ENCODE data around the gene EPHA3.

EPHA3 gene

DNA sequence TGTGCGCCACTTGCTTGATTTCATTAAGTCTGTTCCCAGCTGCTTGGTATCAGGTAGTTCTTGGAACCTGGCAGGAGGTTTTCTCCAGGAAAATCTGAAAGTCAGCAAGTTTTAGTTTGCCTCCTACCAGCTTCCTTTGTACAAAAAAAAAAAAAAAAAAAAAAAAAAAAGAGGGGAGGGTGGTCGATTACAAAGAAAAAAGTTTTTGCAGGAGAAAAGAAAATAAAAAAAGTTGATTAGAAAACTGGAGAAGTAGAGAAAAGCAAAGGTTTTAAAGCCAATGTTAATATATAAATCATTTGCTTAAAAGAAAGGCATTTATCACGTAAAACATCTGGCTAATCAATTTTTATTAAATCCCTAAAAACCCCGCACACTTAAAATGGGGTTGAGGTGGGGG is 5.9 kb downstream of the EPHA3 start:
- no peak overlapping the region for H3K27ac ChIP-seq (replicated peaks)

DNA sequence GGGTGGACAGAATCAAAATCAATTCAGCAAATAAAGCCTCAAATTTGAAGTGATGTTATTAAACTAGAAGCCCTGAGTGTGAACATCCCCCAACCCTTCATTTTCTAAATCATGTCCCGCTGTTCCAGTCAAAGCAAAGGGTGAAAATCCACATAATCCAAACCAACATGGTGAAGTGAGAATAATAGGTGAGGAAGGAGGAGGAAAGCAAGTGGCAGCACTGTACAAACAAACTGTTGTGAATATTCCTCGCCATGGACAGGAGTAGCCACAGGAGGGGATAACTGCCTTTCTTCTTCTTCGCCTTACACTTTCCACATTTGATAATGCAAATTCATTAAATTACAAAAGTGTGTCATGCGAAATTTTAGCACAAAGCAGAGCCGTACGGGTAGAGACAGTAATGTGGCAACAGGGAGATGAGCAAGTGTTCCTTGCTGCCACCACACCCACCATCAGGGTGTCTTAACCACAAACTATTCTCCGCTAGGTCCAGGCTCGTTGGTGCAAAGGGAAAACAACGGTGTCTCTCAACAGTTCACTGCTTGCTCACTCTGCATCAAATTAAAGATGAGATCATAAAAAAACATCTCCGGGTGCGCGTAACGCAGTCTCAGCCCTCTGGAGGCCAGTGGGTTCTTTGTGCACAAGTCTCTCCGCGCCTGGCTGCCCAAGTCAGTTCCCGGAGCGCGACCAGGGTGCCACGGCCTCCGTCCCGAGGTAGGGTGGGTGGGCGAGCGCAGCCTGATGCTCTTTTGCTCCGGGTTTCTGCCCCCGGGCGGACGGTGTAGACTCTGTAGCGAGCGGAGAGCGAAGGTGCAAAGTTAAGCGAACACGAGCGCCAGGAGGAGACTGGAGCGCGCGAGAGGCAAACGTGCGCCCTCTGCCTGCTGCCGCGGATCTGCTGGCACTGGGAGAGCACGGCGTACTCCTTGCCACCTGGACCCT is 6.7 kb downstream of the EPHA3 start:
- peaks cover 5% of the 10 kb centered on the region for H3K27me3 ChIP-seq (ENCODE audit: insufficient read depth, poor library complexity, severe bottlenecking)
- no peak for DNase-seq (ENCODE audit: low read depth in 1 of 2, low spot score in 1 of 2)
- H3K27ac ChIP-seq (replicated peaks) = no peak overlapping the region
- TF ChIP-seq, protein P1, sequence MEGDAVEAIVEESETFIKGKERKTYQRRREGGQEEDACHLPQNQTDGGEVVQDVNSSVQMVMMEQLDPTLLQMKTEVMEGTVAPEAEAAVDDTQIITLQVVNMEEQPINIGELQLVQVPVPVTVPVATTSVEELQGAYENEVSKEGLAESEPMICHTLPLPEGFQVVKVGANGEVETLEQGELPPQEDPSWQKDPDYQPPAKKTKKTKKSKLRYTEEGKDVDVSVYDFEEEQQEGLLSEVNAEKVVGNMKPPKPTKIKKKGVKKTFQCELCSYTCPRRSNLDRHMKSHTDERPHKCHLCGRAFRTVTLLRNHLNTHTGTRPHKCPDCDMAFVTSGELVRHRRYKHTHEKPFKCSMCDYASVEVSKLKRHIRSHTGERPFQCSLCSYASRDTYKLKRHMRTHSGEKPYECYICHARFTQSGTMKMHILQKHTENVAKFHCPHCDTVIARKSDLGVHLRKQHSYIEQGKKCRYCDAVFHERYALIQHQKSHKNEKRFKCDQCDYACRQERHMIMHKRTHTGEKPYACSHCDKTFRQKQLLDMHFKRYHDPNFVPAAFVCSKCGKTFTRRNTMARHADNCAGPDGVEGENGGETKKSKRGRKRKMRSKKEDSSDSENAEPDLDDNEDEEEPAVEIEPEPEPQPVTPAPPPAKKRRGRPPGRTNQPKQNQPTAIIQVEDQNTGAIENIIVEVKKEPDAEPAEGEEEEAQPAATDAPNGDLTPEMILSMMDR (IDR thresholded peaks at IDR 0.05; ENCODE audit: insufficient read depth, low read length) = peak; percentile 29
- no peak for TF ChIP-seq GABPA (IDR thresholded peaks at IDR 0.05; ENCODE audit: low read depth)
- no peak overlapping the region for H3K4me3 ChIP-seq (replicated peaks; ENCODE audit: insufficient read depth, low read length)

More for the DNA sequence above, 5.9 kb downstream of the EPHA3 start:
- DNase-seq (ENCODE audit: low read depth in 1 of 2, low spot score in 1 of 2) = no peak
- H3K27me3 ChIP-seq (ENCODE audit: insufficient read depth, poor library complexity, severe bottlenecking) = peaks cover 5% of the 10 kb centered on the region
- no peak overlapping the region for H3K4me3 ChIP-seq (replicated peaks; ENCODE audit: insufficient read depth, low read length)
- TF ChIP-seq SPI1 (IDR thresholded peaks at IDR 0.05; ENCODE audit: borderline replicate concordance, low read depth) (no peak), POLR2AphosphoS5 (IDR thresholded peaks at IDR 0.05; ENCODE audit: low read depth) (no peak), GABPA (IDR thresholded peaks at IDR 0.05; ENCODE audit: low read depth) (no peak)
- TF ChIP-seq, protein P2, sequence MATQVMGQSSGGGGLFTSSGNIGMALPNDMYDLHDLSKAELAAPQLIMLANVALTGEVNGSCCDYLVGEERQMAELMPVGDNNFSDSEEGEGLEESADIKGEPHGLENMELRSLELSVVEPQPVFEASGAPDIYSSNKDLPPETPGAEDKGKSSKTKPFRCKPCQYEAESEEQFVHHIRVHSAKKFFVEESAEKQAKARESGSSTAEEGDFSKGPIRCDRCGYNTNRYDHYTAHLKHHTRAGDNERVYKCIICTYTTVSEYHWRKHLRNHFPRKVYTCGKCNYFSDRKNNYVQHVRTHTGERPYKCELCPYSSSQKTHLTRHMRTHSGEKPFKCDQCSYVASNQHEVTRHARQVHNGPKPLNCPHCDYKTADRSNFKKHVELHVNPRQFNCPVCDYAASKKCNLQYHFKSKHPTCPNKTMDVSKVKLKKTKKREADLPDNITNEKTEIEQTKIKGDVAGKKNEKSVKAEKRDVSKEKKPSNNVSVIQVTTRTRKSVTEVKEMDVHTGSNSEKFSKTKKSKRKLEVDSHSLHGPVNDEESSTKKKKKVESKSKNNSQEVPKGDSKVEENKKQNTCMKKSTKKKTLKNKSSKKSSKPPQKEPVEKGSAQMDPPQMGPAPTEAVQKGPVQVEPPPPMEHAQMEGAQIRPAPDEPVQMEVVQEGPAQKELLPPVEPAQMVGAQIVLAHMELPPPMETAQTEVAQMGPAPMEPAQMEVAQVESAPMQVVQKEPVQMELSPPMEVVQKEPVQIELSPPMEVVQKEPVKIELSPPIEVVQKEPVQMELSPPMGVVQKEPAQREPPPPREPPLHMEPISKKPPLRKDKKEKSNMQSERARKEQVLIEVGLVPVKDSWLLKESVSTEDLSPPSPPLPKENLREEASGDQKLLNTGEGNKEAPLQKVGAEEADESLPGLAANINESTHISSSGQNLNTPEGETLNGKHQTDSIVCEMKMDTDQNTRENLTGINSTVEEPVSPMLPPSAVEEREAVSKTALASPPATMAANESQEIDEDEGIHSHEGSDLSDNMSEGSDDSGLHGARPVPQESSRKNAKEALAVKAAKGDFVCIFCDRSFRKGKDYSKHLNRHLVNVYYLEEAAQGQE (IDR thresholded peaks at IDR 0.05; ENCODE audit: insufficient replicate concordance, low read depth) = no peak
- TF ChIP-seq, protein P1 (IDR thresholded peaks at IDR 0.05; ENCODE audit: insufficient read depth, low read length) = no peak

DNA sequence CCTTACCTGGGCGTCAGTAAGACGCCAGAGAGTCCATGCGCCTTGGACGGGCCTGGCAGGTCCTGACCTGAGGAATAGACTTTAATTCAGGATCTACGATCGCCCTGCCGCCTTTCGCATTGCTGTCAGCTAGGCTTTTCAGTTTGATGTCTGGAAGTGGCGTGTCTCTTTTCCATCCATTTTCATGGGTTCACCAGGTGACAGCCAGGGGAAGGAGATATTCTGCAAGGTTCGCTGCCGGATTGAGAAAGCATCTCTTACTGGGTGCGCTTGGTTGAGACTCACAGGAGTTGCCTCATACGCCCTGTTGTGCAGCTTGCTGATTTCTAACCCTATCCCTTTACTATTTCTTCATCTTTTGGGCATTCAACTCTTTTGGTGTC is 7.4 kb downstream of the EPHA3 start:
- peaks cover 5% of the 10 kb centered on the region for H3K27me3 ChIP-seq (ENCODE audit: insufficient read depth, poor library complexity, severe bottlenecking)
- no peak overlapping the region for H3K27ac ChIP-seq (replicated peaks)
- DNase-seq (ENCODE audit: low read depth in 1 of 2, low spot score in 1 of 2) = no peak
- H3K4me3 ChIP-seq (replicated peaks; ENCODE audit: insufficient read depth, low read length) = no peak overlapping the region
- TF ChIP-seq, protein P2 (IDR thresholded peaks at IDR 0.05; ENCODE audit: insufficient replicate concordance, low read depth) = no peak
- TF ChIP-seq SPI1 (IDR thresholded peaks at IDR 0.05; ENCODE audit: borderline replicate concordance, low read depth) = no peak
- no peak for TF ChIP-seq GABPA (IDR thresholded peaks at IDR 0.05; ENCODE audit: low read depth)
- TF ChIP-seq POLR2AphosphoS5 (IDR thresholded peaks at IDR 0.05; ENCODE audit: low read depth) = no peak
- TF ChIP-seq, protein P1 (IDR thresholded peaks at IDR 0.05; ENCODE audit: insufficient read depth, low read length) = no peak

Data from HL-60 (cell line).